GM19372 (cell line): ENCODE results near the gene LBH.

Experiments used
- ATAC-seq: cut with Tn5 transposase; IDR thresholded peaks from one replicate; pipeline ENCODE4 v1.9.1; 2021; ENCODE audit warnings: mild to moderate bottlenecking, low read depth, moderate library complexity; ENCODE audit not compliant: unreplicated experiment

LBH gene

GRCh38 chr2:30233271-30234009, 2.1 kb downstream of the LBH start:
- ATAC-seq, result no peak

GRCh38 chr2:30234180-30234971, 3.0 kb downstream of the LBH start:
- no peak for ATAC-seq

- ATAC-seq, result no peak
Measured at GRCh38 chr2:30235008-30235655, 3.8 kb downstream of the LBH start.

GRCh38 chr2:30235859-30236535, 4.7 kb downstream of the LBH start:
- no peak for ATAC-seq

DNA sequence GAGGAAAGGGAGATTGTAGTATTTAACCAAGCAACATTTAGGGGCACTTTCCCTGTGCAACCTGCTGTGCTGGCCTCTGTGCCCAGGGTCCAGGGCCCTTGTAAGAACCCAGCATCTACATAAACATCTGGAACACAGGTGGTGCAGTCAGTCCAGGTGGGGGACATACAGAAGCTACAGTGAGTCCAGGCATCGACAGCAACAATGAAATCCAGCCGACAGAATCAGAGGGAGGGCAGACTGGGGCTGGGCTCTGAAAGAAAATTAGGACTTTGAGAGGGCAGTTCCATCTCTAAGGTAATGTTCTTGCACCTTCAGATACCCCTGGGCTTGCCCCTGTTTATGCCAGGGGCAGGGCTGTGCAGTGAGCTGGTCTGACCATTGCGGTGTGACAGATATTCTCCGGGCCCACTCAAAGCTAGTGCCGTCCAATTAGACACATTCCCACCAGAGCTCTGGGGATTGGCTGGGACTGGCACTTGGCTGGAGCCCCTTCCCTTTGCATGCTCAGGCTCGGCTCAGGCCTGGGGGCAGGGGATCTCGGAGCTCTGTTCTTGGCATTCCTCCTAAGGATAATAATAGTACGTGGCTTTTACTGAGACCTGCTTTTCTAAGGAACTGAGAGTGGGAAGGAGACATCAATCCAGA, 5.4 kb downstream of the LBH start:
- ATAC-seq, result no peak

GRCh38 chr2:30237239-30237965, 6.1 kb downstream of the LBH start:
- ATAC-seq, result no peak

- ATAC-seq, result no peak
Measured at GRCh38 chr2:30237966-30238800, 6.8 kb downstream of the LBH start.

DNA sequence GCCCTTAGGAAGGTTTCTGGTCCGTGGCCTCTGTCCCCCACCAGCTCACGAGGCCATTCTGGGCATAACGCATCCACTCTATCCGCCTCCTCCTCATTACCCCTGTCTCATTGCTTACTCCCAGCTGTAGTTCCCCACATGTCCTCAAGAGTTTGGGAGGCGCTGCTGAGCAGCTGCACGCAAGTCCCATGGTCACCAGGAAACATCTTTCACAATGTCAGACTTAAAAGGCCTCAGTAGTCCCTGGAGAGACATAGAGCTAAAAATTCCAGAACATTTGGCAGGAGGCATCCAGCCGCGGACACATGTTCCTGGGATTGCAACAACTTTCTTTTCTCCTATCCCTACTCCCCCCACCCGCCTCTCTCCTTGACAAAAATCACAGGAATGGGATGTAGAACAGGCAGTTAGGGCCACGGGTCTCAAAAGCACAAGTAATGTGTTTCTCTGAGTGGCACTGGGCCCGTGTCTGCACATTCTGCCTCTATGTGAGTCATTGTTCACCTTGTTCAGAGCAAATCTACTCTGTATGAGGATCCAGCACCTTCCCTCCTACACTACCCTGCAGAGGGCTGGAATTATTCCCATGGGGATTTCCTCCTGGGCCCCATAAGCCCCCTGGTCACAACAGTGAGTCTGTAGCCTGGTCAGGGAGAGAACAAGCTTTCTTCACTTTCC, 8.1 kb downstream of the LBH start:
- no peak for ATAC-seq

- no peak for ATAC-seq
Measured at GRCh38 chr2:30239986-30240752, 8.8 kb downstream of the LBH start.

DNA sequence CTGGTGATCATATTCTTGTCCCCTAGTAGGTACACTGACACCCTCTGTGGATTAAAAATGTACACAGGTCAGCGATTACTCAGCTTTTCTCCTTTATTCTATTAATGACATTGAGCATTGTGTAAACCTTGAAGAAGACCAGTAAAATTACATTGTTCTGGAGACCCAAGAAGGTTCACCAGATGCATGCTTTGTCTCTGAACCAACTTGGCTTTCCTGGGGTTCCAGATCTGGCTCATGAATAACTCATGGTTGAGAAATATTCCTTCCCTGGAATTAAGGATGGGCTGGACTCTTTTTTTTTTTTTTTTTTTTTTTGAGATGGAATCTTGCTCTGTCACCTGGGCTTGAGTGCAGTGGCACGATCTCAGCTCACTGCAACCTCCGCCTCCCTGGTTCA, 11.9 kb downstream of the LBH start:
- ATAC-seq, result no peak

DNA sequence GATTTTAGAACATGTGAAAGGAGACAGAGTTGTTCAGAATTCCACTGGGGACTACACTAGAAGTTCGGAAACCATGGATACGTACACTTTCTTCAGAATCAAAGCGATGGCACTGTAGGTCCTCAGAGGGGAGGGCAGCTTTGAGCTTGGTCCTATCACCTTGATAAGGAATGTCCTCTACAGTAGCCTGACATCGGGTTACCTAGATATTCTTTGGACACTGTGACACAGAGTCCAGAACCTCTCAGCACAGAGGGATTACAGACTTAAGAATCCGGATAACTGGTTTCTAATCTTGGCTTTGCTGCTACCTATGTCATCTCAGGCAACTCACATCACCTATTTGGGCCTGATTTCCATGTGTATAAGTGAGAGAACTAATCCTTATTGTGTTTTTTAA, 14.0 kb downstream of the LBH start:
- no peak for ATAC-seq

DNA sequence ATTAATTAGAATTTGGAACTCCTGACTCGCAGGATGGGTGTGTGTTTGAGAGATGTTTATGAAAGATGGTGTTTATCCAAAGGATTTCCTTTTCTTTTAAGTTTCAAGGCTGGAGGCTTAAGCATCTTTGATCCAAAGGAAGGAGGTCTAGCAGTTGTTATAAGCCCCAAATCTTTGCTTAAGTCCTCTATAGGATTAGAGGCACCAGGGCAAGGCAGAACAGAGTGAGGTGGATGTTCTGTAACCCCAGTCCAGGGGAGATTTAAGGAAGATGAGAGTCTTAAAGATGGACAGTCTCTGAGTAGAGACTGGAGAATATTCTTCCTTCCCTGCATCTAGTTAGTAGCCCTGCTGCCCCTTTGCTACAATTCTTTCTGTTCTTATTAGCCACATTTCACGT, 17.5 kb downstream of the LBH start:
- ATAC-seq, result no peak

GRCh38 chr2:30249354-30249753, 18.0 kb downstream of the LBH start:
- no peak for ATAC-seq

GRCh38 chr2:30250421-30250820, 19.1 kb downstream of the LBH start:
- ATAC-seq, result no peak

DNA sequence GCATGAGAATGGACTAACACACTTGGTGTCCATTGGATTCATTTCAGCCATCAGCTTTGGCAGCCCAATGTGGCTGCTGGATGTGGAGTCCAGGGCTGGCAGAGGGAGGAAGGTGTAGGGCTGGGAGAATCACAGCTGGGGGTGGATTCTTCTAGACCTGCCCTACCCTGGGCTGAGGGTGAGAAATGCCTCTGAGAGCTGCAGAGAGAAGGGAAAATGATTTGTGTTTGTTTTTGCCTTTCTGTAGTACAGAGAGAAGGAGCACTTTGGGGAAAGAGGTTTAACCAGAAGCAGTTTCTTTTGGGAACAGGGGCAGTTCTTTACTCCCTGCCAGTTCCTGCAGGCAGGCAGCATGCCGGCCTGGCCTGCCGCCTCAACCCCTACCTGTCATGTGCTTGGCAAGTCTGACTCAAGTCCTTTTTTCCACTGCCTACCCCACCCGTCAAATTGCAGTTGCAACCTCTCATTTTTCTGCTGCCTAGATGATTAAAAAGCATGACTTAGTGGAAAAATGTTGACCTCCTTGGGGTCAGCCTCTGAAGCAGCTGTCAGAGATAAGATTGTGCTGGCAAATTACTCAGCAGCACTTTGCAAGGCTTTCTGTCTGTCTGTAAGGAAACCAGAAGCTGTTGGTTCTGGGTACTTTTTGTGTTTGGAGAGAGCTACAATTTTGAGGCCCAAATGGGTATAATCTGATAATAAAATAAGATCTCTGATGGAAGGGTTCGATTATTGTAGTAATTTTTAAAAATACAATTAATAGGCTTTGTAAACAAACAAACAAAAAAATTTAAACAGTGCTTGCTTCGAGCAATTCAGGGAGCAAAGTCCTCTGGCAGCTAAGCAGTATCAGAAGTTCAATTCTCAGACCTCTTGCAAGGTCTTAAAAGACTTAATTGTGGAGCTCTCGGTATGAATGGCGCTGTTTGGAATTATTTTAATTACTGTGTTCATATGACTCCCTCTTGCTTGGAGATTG, 21.7 kb downstream of the LBH start:
- ATAC-seq, result no peak

- no peak for ATAC-seq
Measured at GRCh38 chr2:30253873-30254684, 22.7 kb downstream of the LBH start.
